Spinal cord (tissue), 10 donors: ENCODE measurements around the gene INPP5E. TPM values are rescaled to one million over a fixed set of nuclear protein-coding genes. Genes with fewer than 3 reads are reported as not detected.

Source experiments
- DNase-seq, 6 donors: peaks; one replicate each; pipeline versions ENCODE4 v3.0.0 to v3.0.0-alpha.2; 2013 to 2015; ENCODE audit warnings: low spot score in 6 of 6, low read depth in 4 of 6
- H3K27ac ChIP-seq: one replicate; pipeline ENCODE4 v1.5.1; 2013; ENCODE audit warnings: low read depth, low read length, control low read depth
- H3K27me3 ChIP-seq: one replicate; pipeline ENCODE4 v1.6.1; 2013; ENCODE audit warnings: low read length; ENCODE audit not compliant: control insufficient read depth, insufficient read depth
- H3K36me3 ChIP-seq: one replicate; pipeline ENCODE4 v1.6.1; 2013; ENCODE audit warnings: low read length; ENCODE audit not compliant: control insufficient read depth, insufficient read depth
- H3K4me1 ChIP-seq: one replicate; pipeline ENCODE4 v1.6.1; 2013; ENCODE audit warnings: low read length; ENCODE audit not compliant: control insufficient read depth, insufficient read depth
- H3K4me3 ChIP-seq: one replicate; pipeline ENCODE4 v1.5.1; 2013; ENCODE audit warnings: low read depth, low read length, control low read depth
- H3K9me3 ChIP-seq: one replicate; pipeline ENCODE4 v1.6.1; 2013; ENCODE audit warnings: low read length; ENCODE audit not compliant: control insufficient read depth, insufficient read depth
- WGBS: methylation state at CpG from one replicate; pipeline ENCODE4 v1.1.5; 2013; ENCODE audit warnings: missing lambda C conversion rate; ENCODE audit not compliant: insufficient coverage; 5-methylcytosine and 5-hydroxymethylcytosine counted together
- polyA plus RNA-seq, 2 donors: library from polyadenylated mRNA; unstranded; fragments of 120-200 nt; gene quantifications; one replicate each; pipeline ENCODE4 v1.2.1, GENCODE V29; 2013; ENCODE audit not compliant: insufficient read length in 2 of 2
- total RNA-seq, 2 donors: library from RNA; depleted of rRNA in 1 of 2; stranded (reverse); fragments of 120-200 nt in 1 of 2; fragments of >200 nt in 1 of 2; gene quantifications; one replicate each; pipeline versions ENCODE4 v1.2.3 to v1.2.4, GENCODE V29; 2013 to 2014
- donor health status: healthy.

INPP5E gene
- total and polyA plus RNA-seq, 4 donors: 7.7 to 33.5 (median 23.3) TPM

DNA sequence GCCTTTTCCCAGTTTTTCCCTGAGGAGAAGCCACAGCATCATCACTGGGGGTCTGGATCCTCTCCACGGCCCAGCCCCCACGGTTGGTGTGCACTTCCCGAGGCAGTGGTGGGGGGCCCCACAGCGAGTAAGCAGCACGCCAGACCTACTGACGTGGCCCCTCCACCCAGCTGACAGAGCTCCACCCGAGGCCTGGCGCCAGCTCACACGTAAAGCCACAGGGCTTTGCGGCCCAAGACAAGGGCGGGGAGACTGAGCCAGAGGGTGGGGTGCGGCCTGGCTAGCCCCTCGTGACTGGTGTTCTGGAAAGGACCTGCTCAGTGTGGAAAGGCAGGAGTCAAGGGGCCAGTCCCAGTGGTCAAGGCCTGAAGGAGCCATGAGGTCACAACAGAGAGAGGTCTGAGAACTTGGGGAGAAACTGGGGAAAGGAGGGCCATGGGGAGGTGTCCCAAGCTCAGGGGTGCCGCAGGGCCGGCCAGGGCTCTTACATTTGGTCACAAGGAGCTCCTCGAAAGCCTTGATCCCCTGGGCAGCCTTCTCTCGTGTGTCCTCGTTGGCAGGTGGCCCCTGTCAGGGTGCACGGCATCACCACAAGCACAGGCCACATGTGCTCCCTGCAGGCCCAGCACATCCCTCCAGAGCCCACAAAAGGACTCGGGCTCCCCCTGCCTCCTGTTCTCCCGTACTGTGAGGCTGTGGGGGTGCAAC lies 45.2 kb downstream of the INPP5E start:
- WGBS: 98% methylated on average over 20 of the region's 21 CpGs
- peaks cover 93% of the 10 kb centered on the region for H3K36me3 ChIP-seq

DNA sequence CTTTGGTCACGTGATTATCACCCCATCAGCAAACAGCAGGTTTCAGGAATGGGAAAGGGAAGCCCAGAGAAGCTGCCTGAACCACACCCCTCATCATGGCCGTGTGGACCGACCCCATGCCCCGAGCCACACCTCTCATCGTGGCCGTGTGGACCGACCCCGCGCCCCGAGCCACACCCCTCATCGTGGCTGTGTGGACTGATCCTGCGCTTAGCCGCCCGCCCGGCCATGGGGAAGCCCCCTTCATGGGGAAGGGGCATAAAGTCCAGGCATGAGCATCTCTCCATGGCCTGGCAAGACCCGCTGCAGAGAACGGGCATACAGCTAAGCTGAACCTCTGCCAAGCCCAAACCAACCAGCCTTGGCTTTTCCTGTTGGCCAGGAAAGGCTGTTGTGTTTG lies 46.1 kb downstream of the INPP5E start:
- Histone ChIP-seq H3K27me3 (no peaks in the 10 kb centered on the region), H3K27ac (no peak overlapping the region), H3K9me3 (no peaks in the 10 kb centered on the region), H3K36me3 (peaks cover 95% of the 10 kb centered on the region), H3K4me1 (peaks cover 4% of the 10 kb centered on the region), H3K4me3 (no peak overlapping the region)
- WGBS: 95% methylated on average over 17 of the region's 17 CpGs
- no peak for DNase-seq

More for the DNA sequence above, 45.2 kb downstream of the INPP5E start:
- Histone ChIP-seq H3K4me3 (no peak overlapping the region), H3K4me1 (peaks cover 13% of the 10 kb centered on the region), H3K27ac (no peak overlapping the region), H3K9me3 (no peaks in the 10 kb centered on the region), H3K27me3 (no peaks in the 10 kb centered on the region)
- DNase-seq: no peak

GRCh38 chr9:136392538-136393449 lies 46.9 kb downstream of the INPP5E start:
- Histone ChIP-seq H3K4me1 (no peaks in the 10 kb centered on the region), H3K9me3 (no peaks in the 10 kb centered on the region), H3K4me3 (no peak overlapping the region), H3K36me3 (peaks cover 95% of the 10 kb centered on the region), H3K27me3 (no peaks in the 10 kb centered on the region), H3K27ac (no peak overlapping the region)
- 94% methylated on average over 21 of the region's 21 CpGs for WGBS
- DNase-seq: no peak

GRCh38 chr9:136391737-136392537 lies 47.7 kb downstream of the INPP5E start:
- H3K4me1 ChIP-seq: no peaks in the 10 kb centered on the region
- no peak overlapping the region for H3K4me3 ChIP-seq
- no peak for DNase-seq
- H3K27ac ChIP-seq: no peak overlapping the region
- WGBS: 94% methylated on average over 28 of the region's 28 CpGs
- peaks cover 96% of the 10 kb centered on the region for H3K36me3 ChIP-seq
- no peaks in the 10 kb centered on the region for H3K9me3 ChIP-seq
- H3K27me3 ChIP-seq: no peaks in the 10 kb centered on the region

DNA sequence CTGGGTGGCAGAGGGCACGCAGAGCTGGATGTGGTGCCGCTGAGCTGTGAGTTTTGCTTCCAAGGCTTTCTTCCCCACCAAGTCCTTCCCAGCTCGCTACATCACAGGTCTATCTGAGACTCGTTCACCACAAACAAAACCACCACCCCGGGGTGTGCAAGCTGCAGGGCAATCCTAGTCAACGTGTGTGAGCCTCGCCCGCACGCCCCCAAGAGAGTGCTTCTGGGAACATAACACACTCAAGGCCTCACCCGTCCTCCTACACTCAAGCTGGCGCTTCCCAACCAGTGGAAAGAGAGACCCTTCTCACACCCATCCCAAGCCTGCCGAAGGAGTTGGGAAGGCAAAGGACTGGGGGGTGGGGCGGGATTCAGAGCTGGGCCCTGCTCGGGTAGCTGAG lies 50.2 kb downstream of the INPP5E start:
- DNase-seq: no peak
- peaks cover 92% of the 10 kb centered on the region for H3K36me3 ChIP-seq
- no peaks in the 10 kb centered on the region for H3K27me3 ChIP-seq
- no peaks in the 10 kb centered on the region for H3K9me3 ChIP-seq
- 89% methylated on average over 11 of the region's 14 CpGs for WGBS
- H3K4me1 ChIP-seq: no peaks in the 10 kb centered on the region
- no peak overlapping the region for H3K27ac ChIP-seq
- H3K4me3 ChIP-seq: no peak overlapping the region

DNA sequence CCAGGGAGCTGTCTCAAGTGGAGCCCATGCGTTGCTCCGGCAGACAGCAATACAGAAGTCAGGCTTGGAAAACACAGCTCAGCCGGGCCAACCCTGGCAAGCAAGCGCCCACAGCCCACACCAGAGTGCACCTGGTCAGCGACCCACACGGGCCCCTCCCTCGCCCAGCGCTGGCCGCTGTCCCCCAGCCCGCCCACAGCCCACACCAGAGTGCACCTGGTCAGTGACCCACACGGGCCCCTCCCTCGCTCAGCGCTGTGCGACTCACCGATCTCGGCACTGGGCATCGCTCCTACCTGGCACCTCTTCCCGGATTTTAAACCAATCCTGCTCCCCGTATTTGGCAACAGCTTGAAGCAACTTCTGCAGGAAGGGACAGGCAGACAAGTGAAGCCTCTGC lies 52.4 kb downstream of the INPP5E start:
- H3K27me3 ChIP-seq: no peaks in the 10 kb centered on the region
- 96% methylated on average over 19 of the region's 19 CpGs for WGBS
- no peak for DNase-seq
- no peak overlapping the region for H3K27ac ChIP-seq
- no peaks in the 10 kb centered on the region for H3K9me3 ChIP-seq
- peaks cover 92% of the 10 kb centered on the region for H3K36me3 ChIP-seq
- no peaks in the 10 kb centered on the region for H3K4me1 ChIP-seq
- H3K4me3 ChIP-seq: no peak overlapping the region

GRCh38 chr9:136386018-136386417 lies 53.6 kb downstream of the INPP5E start:
- 82% methylated on average over 5 of the region's 13 CpGs for WGBS
- Histone ChIP-seq H3K36me3 (peaks cover 95% of the 10 kb centered on the region), H3K27ac (no peak overlapping the region), H3K4me3 (no peak overlapping the region), H3K27me3 (no peaks in the 10 kb centered on the region), H3K4me1 (no peaks in the 10 kb centered on the region), H3K9me3 (no peaks in the 10 kb centered on the region)
- DNase-seq: no peak

GRCh38 chr9:136385015-136385414 lies 54.6 kb downstream of the INPP5E start:
- Histone ChIP-seq H3K27ac (no peak overlapping the region), H3K27me3 (no peaks in the 10 kb centered on the region), H3K36me3 (peaks cover 95% of the 10 kb centered on the region), H3K4me3 (no peak overlapping the region), H3K9me3 (no peaks in the 10 kb centered on the region), H3K4me1 (no peaks in the 10 kb centered on the region)
- DNase-seq: no peak
- WGBS: 92% methylated on average over 6 of the region's 11 CpGs

DNA sequence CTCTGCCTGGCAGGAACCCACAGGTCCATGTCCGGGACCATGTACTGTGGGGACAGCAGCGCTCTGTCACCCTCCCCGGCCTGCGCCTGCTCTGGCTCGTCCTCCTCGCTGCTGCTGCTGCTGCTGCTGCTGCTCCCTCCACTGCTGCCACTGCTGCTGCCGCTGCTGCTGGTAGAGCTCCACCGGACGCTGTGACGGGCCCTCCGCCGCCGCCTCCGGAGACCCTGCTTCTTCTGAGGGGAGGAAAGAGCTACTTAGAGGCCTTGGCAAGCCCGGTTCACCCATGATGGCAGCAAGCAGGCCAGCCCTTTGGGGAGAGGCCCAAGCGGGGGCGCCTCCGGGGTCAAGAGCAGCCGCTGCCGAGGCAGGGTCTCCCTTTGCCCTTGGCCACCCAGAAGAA lies 56.2 kb downstream of the INPP5E start:
- no peak for DNase-seq
- Histone ChIP-seq H3K4me1 (no peaks in the 10 kb centered on the region), H3K36me3 (peaks cover 95% of the 10 kb centered on the region), H3K9me3 (no peaks in the 10 kb centered on the region), H3K27me3 (no peaks in the 10 kb centered on the region), H3K27ac (no peak overlapping the region), H3K4me3 (no peak overlapping the region)
- 97% methylated on average over 16 of the region's 20 CpGs for WGBS
